ENCODE results near the gene SPINK4. TPM values are rescaled to one million over a fixed set of nuclear protein-coding genes. Genes with fewer than 3 reads are reported as not detected.

The SPINK4 gene, protein sequence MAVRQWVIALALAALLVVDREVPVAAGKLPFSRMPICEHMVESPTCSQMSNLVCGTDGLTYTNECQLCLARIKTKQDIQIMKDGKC
- not detected for total RNA-seq
- polyA plus RNA-seq = not detected

DNA sequence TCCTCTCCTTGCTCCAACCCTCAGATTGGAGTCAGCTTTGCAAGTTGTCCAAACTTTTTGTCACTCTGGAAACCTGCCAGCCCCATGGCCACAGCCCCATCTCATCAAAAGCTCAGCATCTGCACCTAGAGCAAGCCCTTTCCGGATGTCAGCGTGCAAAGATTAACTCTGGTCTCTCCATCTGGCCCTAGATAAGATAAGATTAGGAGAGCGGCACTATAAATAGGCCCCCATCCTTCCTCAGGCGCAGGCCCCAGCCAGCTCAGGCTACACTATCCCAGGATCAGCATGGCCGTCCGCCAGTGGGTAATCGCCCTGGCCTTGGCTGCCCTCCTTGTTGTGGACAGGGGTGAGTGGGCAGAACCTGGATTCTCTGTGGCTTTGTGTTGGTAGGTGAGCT is at the start of gene SPINK4:
Gene SPINK4, plus strand, starts transcription at position 247 of the 400 bp plus-strand sequence. Its CDS starts 42 bp downstream, at position 289.
- Histone ChIP-seq H3K27me3 (ENCODE audit: insufficient read depth, low read length, poor library complexity, severe bottlenecking) (no peaks in the 10 kb centered on the region), H3K9me3 (ENCODE audit: low read length) (no peaks in the 10 kb centered on the region), H3K36me3 (ENCODE audit: insufficient read depth, low read length) (no peaks in the 10 kb centered on the region), H3K27ac (ENCODE audit: low read depth, low read length) (no peak within 1 kb of the TSS), H3K4me3 (ENCODE audit: low read length) (no peak within 1 kb of the TSS), H3K4me1 (ENCODE audit: insufficient read depth, low read length) (no peaks in the 10 kb centered on the region)
- H3K27ac Mint-ChIP-seq = peak within 1 kb of the TSS in 2 of 8 donors; percentile 23 to 87
- H3K4me1 Mint-ChIP-seq = peaks cover 0 to 3% (median 2%) of the 10 kb centered on the region in 3 donors
- peak within 1 kb of the TSS in 1 of 7 donors; percentile 24 for H3K4me3 Mint-ChIP-seq
- no peak for DNase-seq
- peaks cover 6 to 20% of the 10 kb centered on the region in 2 donors for H3K27me3 Mint-ChIP-seq
- H3K36me3 Mint-ChIP-seq = peaks cover 0 to 2% (median under 1%) of the 10 kb centered on the region in 3 donors
- CTCF ChIA-PET = interaction anchor here (1.3 kb wide), 1 partner anchor 14 kb away, joined by 4 read pairs; no protein-coding TSS in a partner anchor
- H3K9me3 Mint-ChIP-seq = no peaks in the 10 kb centered on the region
- POLR2A ChIA-PET = interaction anchor here (0.7 kb wide), 1 partner anchor 50 kb away, joined by 4 read pairs; no protein-coding TSS in a partner anchor

DNA sequence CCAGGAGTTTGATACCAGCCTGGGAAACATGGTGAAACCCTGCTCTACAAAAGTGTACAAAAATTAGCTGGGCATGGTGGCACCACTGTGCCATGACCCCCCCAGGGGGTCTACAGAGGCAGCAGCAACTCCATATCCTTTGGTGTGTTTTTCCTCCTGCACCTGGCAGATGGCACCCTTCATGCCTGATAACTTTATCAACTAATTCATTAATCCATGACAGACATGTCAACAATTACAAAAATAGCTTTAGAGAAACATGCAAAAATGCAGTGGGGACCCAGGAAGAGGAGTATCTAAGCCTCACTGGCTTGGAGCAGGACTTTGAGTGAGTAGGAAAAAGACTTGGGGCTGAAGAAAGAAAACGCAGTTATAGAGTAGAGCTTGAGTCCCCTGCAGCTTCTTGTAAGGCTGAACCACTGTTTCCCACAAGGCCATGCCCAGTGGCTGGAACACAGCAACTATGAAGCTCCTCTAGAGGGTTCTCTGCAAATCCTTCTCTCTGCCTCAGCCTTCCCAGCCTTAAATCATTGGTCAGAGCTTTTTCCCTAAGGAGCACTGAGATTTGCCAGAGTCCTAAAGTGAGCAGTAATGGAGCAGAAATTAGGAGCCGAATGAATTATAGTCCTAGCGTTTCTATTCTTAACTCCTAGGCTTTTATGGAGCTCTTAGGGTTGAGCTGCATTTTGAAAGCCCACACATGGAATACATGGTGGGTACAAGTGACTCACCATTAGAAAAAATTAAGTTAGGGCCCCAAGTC is 47.3 kb upstream of the SPINK4 start:
- Histone ChIP-seq H3K36me3 (ENCODE audit: insufficient read depth, low read length) (no peaks in the 10 kb centered on the region), H3K4me1 (ENCODE audit: insufficient read depth, low read length) (no peaks in the 10 kb centered on the region), H3K4me3 (ENCODE audit: low read length) (no peak overlapping the region), H3K9me3 (ENCODE audit: low read length) (no peaks in the 10 kb centered on the region), H3K27me3 (ENCODE audit: insufficient read depth, low read length, poor library complexity, severe bottlenecking) (no peaks in the 10 kb centered on the region), H3K27ac (ENCODE audit: low read depth, low read length) (no peak overlapping the region)
- Mint-ChIP-seq H3K27ac (no peak overlapping the region), H3K4me3 (no peak overlapping the region), H3K27me3 (peaks cover 3 to 4% of the 10 kb centered on the region in 2 donors), H3K9me3 (no peaks in the 10 kb centered on the region), H3K4me1 (no peaks in the 10 kb centered on the region), H3K36me3 (no peaks in the 10 kb centered on the region)
- DNase-seq = no peak
- CTCF ChIA-PET = interaction anchor here (1.0 kb wide), 1 partner anchor 9 kb away, joined by 3 read pairs; no protein-coding TSS in a partner anchor
- POLR2A ChIA-PET = no interaction called here

DNA sequence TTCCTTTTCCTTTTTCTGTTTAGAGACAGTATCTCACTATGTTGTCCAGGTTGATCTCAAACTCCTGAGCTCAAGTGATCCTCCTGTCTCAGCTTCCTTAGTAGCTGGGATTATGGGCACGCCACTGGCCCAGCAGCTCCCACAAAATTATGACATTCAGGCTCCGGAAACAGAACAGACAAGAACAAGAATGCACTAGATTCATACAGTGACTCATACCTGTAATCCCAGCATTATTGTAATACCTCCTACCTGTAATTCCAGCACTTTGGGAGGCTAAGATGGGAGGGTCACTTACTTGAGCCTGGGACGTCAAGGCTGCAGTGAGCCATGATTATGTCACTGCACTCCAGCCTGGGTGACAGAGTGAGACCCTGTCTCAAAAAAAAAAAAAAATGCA is 46.1 kb upstream of the SPINK4 start:
- no peaks in the 10 kb centered on the region for H3K36me3 Mint-ChIP-seq

DNA sequence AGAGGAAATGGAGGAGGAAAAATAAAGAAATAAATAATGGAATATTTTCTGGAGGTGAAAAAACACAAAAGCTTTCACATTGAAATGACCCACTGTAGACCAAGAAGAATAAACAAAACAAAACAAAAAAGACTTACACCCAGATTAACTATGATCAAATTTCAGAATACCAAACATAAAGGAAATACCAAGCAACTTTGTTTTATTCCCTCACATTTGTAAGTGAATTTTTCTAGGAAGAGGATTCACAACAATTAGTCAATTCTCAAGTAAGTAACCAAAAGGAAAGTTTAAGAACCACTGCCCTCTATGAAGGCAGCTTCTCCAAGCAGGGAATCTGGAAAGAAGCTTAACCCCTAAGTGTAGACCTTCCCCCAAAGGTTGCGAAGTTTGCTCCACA is 43.2 kb upstream of the SPINK4 start:
- H3K36me3 ChIP-seq (ENCODE audit: insufficient read depth, low read length) = no peaks in the 10 kb centered on the region
- no peaks in the 10 kb centered on the region for H3K9me3 Mint-ChIP-seq
- ChIA-PET POLR2A (no interaction called here), CTCF (no interaction called here)
- H3K27me3 Mint-ChIP-seq = peaks cover 0 to 5% of the 10 kb centered on the region in 2 donors
- DNase-seq = no peak
- H3K27ac ChIP-seq (ENCODE audit: low read depth, low read length) = no peak overlapping the region
- H3K27ac Mint-ChIP-seq = peak overlapping the region in 1 of 8 donors; percentile 30
- no peaks in the 10 kb centered on the region for H3K36me3 Mint-ChIP-seq
- no peaks in the 10 kb centered on the region for H3K4me1 ChIP-seq (ENCODE audit: insufficient read depth, low read length)
- H3K4me1 Mint-ChIP-seq = no peaks in the 10 kb centered on the region
- no peaks in the 10 kb centered on the region for H3K9me3 ChIP-seq (ENCODE audit: low read length)
- no peak overlapping the region for H3K4me3 Mint-ChIP-seq
- no peaks in the 10 kb centered on the region for H3K27me3 ChIP-seq (ENCODE audit: insufficient read depth, low read length, poor library complexity, severe bottlenecking)
- no peak overlapping the region for H3K4me3 ChIP-seq (ENCODE audit: low read length)

More for the DNA sequence above, 46.1 kb upstream of the SPINK4 start:
- no peaks in the 10 kb centered on the region for H3K36me3 ChIP-seq (ENCODE audit: insufficient read depth, low read length)
- CTCF ChIA-PET = interaction anchor here (0.6 kb wide), 1 partner anchor 23 kb away, joined by 3 read pairs; no protein-coding TSS in a partner anchor
- no peak overlapping the region for H3K27ac ChIP-seq (ENCODE audit: low read depth, low read length)
- Mint-ChIP-seq H3K9me3 (no peaks in the 10 kb centered on the region), H3K4me1 (no peaks in the 10 kb centered on the region), H3K27ac (peak overlapping the region in 1 of 8 donors; percentile 36), H3K4me3 (no peak overlapping the region), H3K27me3 (peaks cover 0 to 5% of the 10 kb centered on the region in 2 donors)
- H3K4me3 ChIP-seq (ENCODE audit: low read length) = no peak overlapping the region
- no peaks in the 10 kb centered on the region for H3K4me1 ChIP-seq (ENCODE audit: insufficient read depth, low read length)
- POLR2A ChIA-PET = no interaction called here
- no peak for DNase-seq
- H3K9me3 ChIP-seq (ENCODE audit: low read length) = no peaks in the 10 kb centered on the region
- no peaks in the 10 kb centered on the region for H3K27me3 ChIP-seq (ENCODE audit: insufficient read depth, low read length, poor library complexity, severe bottlenecking)

- Histone ChIP-seq H3K4me1 (ENCODE audit: insufficient read depth, low read length) (peaks cover 5% of the 10 kb centered on the region), H3K27me3 (ENCODE audit: insufficient read depth, low read length, poor library complexity, severe bottlenecking) (no peaks in the 10 kb centered on the region), H3K4me3 (ENCODE audit: low read length) (no peak overlapping the region), H3K27ac (ENCODE audit: low read depth, low read length) (no peak overlapping the region), H3K9me3 (ENCODE audit: low read length) (no peaks in the 10 kb centered on the region), H3K36me3 (ENCODE audit: insufficient read depth, low read length) (no peaks in the 10 kb centered on the region)
- Mint-ChIP-seq H3K27me3 (peaks cover 0 to 5% of the 10 kb centered on the region in 2 donors), H3K4me3 (no peak overlapping the region), H3K9me3 (no peaks in the 10 kb centered on the region), H3K4me1 (peaks cover 1 to 7% (median 3%) of the 10 kb centered on the region in 3 donors), H3K27ac (peak overlapping the region in 1 of 8 donors; percentile 30), H3K36me3 (no peaks in the 10 kb centered on the region)
- DNase-seq = no peak
- POLR2A ChIA-PET = no interaction called here
- CTCF ChIA-PET = no interaction called here
Observed at GRCh38 chr9:33197279-33198152, 42.5 kb upstream of the SPINK4 start.

GRCh38 chr9:33198165-33198564 is 41.8 kb upstream of the SPINK4 start:
- POLR2A ChIA-PET = no interaction called here
- H3K9me3 ChIP-seq (ENCODE audit: low read length) = no peaks in the 10 kb centered on the region
- Mint-ChIP-seq H3K4me1 (peaks cover 7 to 13% (median 8%) of the 10 kb centered on the region in 3 donors), H3K27ac (no peak overlapping the region), H3K27me3 (peaks cover 0 to 8% of the 10 kb centered on the region in 2 donors), H3K36me3 (no peaks in the 10 kb centered on the region), H3K4me3 (no peak overlapping the region), H3K9me3 (no peaks in the 10 kb centered on the region)
- DNase-seq = no peak
- no peak overlapping the region for H3K27ac ChIP-seq (ENCODE audit: low read depth, low read length)
- no peaks in the 10 kb centered on the region for H3K27me3 ChIP-seq (ENCODE audit: insufficient read depth, low read length, poor library complexity, severe bottlenecking)
- CTCF ChIA-PET = no interaction called here
- no peak overlapping the region for H3K4me3 ChIP-seq (ENCODE audit: low read length)
- H3K4me1 ChIP-seq (ENCODE audit: insufficient read depth, low read length) = peaks cover 9% of the 10 kb centered on the region
- no peaks in the 10 kb centered on the region for H3K36me3 ChIP-seq (ENCODE audit: insufficient read depth, low read length)

DNA sequence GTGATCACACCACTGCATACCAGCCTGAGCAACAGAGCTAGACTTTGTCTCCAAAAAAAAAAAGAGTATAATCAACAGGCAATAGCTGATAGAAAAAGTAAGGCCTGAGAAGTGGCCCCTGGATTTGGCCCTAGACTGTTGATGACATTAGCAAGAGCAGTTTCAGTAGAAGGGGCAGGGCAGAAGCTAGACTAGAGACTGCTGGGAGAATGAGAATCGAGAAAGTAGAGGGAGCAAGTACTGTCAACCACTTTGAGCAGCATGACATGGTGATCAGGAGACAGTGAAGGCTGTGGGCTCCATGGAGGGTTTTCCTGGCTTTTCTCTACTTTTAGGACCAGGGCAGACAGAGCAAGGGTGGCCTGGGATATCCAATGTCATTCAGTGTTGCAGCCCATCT is 37.9 kb upstream of the SPINK4 start:
- Mint-ChIP-seq H3K4me3 (no peak overlapping the region), H3K36me3 (no peaks in the 10 kb centered on the region), H3K9me3 (no peaks in the 10 kb centered on the region), H3K4me1 (peaks cover 7 to 13% (median 8%) of the 10 kb centered on the region in 3 donors), H3K27me3 (peaks cover 0 to 12% of the 10 kb centered on the region in 2 donors), H3K27ac (peak overlapping the region in 1 of 8 donors; percentile 83)
- Histone ChIP-seq H3K9me3 (ENCODE audit: low read length) (no peaks in the 10 kb centered on the region), H3K27ac (ENCODE audit: low read depth, low read length) (no peak overlapping the region), H3K27me3 (ENCODE audit: insufficient read depth, low read length, poor library complexity, severe bottlenecking) (no peaks in the 10 kb centered on the region), H3K36me3 (ENCODE audit: insufficient read depth, low read length) (no peaks in the 10 kb centered on the region), H3K4me3 (ENCODE audit: low read length) (no peak overlapping the region), H3K4me1 (ENCODE audit: insufficient read depth, low read length) (peaks cover 9% of the 10 kb centered on the region)
- ChIA-PET POLR2A (no interaction called here), CTCF (interaction anchor here (1.2 to 1.4 kb wide), 2 partner anchors 9 to 24 kb away, joined by 3 read pairs; no protein-coding TSS in a partner anchor)
- no peak for DNase-seq

Data from CD8-positive, alpha-beta memory T cell (primary cell).